Suppressor macrophage treated with lipopolysaccharide for 1 hour (primary cell): Measurements from ENCODE around the gene LIX1.

ENCODE experiments used
- DNase-seq, 3 donors: peaks; one replicate each; pipeline ENCODE4 v3.0.0-alpha.2; 2020 to 2022

Gene LIX1

DNA sequence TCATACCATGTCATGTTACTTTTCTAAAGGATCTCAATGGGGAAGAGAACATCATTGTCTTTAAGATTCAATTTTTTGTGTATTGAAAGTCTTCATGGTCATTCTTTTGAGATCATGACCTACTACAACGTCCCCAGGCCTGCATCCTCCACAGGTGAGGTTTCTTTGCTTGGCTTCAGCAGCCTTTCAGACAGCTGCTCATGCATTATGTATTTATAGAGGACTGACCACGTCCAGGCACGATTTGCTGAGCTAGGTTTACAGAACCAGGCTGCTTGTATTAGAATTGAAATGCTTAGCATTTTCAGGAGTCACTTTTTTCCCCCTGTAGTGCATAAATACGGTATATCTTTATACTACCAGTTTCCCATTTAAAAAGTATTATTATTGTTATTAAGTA lies 70.4 kb downstream of the LIX1 start:
- no peak for DNase-seq

DNA sequence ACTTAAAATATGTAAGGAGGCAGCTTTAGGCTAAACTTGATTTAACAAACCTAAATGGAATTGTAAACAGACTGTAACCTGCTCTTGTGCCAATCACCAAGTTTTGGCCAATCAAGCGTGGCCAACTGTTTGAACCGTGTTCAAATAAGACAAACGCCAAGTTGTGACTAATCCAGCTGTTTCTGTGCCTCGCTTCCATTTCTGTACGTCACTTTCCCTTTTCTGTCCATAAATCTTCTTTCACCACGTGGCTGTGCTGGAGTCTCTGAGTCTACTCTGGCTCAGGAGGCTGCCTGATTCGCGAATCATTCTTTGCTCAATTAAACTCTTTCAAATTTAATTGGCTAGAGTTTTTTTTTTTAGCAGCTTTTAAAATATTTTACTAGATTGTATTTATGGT lies 71.3 kb downstream of the LIX1 start:
- DNase-seq, result peak; percentile 26 to 46 (median 36)

DNA sequence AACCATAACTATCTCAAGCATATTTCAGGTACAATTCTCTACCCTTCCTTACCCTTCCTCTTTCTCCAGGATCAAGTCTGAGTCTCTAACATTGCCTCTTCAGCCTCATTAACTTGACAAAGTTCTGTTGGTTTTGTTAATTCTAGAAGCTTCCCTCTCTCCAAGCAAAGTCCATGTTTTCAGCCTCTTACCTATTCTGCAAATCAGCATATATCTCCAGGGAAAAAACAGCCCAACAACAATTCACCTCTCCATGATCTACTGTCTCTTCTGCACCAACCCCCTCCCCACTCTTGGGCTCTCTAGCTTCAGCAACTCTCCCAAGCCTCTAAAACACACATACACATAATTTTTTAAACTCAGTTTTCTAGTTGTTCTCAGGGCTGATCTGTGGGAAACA lies 72.2 kb downstream of the LIX1 start:
- DNase-seq, result no peak

DNA sequence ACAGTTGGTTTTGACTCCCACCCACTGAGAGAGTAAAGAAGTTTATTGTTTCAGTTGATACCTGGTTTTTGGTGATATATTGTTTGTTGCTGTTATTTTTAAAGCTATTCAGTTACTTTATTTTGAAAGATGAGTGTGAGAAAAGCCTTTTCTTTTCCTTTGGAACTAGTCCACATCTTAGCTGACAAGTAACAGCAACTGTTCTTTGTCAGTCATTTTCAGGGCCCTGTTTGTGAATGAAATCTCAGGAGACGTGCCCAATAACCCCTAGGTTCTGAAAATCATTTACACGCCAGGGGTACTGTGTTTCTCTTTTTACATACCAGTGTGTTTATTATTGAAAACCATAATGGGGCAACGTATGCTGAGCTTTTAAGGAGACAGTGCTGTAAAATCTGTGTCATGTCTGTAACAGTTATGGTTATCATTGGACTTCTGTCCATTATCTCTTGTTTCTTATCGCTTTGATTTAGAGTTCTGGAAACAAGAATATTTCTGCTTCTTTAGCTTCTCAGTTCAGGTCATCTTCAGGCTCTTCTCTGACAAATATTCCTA lies 75.0 kb downstream of the LIX1 start:
- DNase-seq, result no peak

DNA sequence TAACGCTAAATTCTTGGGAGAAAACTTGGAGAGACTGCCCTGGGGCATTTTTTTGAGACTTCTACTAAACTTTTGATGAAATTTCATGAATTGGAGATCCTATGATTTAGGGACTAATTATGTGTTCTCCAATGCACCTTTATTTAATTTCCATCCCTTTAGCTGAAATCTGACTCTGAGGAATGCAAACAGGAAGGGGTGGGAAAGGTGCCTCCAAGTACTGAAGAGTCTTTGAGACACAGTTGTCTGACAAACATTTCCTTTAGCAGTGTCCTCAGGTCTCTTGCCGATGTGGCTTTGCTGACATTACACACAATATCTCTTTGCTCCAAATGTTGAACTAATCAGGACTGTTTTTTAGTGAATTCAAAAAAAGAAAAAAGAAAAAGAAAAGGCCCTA lies 76.9 kb downstream of the LIX1 start:
- DNase-seq, result no peak

DNA sequence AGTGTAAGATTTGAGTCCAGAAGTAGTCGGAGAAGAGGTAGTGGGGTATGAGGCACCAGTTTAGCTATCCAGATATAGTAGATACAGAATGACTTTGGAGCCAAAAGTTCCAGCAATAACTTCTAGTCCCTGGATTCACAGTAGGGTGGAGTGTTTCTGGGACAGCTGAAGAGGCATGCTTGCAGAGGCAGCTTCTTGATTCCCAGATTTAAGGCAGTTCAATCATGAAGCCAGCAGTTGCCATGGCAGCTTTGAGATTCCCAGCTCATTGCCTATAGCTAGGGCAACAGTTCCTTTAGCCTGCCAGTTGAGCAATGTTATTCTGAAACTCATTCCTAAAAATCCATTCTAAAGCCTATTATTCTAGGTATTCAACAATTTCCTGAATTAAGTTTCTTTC lies 79.2 kb downstream of the LIX1 start:
- DNase-seq, result no peak

DNA sequence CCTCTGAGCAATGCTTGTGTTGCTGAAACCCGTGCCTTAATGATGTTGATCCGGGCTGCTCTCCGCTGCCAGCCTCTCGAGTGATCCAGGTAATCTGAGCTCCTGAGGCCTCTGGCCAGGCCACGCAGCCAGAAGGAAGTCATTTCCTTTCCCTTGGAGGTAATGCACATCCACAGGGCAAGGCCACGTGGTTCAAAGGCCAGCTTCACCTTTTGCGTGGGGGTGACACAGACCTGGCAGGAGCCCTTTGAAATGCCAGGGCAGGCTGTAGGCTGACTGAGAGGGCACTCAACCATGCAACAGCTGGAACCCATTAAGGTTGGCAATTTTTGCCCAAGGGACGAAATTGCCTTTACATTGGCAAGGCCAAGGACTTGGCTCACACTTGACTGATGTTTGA lies 80.4 kb downstream of the LIX1 start:
- DNase-seq, result no peak

DNA sequence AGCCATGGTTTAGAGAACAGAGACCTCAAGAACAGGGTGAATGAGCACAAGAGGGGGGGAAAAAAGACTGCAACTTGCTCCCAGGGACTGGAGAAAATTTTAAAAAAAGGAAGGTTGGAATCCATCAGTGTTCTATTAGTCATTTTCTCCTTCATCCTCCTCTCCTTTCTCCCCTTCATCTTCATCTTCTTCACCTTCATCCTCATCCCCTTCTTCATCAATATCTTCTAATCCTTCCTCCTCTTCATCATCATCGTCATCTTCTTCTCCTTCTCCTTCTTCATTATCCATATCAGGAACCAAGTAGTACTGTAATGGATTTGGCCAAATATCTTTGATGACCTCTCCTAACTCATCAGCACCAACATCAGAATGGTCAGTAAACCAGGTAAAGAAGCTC lies 86.1 kb downstream of the LIX1 start:
- DNase-seq, result no peak

DNA sequence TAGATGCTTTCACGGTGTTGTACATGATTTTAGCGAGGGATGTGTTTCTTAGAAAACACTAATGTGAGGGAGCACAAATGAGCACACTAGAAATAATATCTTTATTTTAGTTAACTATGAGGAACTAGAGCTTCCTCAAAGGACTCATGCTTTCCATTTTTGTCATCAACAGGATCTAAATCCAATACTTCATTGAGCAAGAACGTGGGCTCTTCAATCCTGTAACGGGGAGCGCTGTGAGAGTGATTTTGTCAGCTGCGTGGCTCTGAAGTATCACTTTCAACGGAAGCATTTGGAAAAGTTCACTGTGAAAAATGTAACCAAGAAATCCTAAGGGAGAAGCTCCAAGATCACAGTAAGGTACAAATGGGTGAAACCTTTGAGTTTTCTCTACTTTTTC lies 93.2 kb downstream of the LIX1 start:
- DNase-seq, result peak; percentile 77 to 86 (median 80)

DNA sequence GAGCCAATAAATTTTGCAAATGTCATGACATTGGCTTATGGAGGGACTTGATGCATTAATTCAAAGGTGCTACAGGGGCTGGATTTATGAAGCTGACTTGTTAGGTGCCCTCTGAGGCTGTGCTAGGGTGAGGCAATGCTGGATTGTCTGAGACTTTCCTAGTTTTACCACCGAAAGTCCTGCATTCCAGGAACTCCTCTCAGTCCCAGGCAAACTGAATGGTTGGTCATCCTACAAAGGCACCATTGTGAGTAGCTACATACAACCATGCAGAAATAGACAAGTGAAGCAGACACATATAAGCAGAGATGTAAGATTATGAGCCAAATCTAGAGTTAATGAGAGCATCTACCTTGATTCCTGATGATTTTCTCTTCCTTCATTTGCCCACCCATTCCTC lies 95.3 kb downstream of the LIX1 start:
- DNase-seq, result no peak

DNA sequence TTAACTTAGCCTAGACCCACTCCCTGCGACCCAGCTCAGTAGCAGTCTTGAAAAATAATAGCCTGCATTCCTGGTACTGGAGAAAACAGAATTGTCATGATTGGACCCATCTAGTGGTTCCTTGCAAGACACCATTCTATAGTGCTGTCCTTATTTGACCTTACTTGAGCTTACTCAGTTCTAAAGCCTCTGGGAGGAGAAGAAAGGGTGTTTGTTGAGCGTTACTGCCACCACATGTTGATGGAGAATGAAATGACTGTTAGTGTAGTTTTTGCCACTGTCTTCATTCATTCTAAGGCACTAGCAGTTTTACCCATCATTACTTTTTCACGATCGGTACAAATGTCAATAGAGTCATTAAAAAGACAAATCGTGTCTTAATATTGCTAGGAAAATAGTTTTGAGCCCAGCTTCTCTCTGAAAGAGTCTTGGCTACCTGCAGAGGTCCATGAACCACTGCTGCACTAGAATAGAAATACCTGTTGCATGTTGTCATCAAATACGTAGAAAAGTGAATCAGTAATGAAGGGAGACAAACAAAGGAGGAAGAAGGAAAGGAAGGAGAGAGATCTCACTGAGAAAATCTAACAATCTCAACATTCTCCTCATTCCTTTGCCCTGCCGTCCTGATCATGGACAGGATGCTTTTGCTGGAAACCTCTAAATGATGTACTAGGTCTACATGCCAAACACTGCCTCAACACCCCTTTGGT lies 96.0 kb downstream of the LIX1 start:
- DNase-seq, result no peak

DNA sequence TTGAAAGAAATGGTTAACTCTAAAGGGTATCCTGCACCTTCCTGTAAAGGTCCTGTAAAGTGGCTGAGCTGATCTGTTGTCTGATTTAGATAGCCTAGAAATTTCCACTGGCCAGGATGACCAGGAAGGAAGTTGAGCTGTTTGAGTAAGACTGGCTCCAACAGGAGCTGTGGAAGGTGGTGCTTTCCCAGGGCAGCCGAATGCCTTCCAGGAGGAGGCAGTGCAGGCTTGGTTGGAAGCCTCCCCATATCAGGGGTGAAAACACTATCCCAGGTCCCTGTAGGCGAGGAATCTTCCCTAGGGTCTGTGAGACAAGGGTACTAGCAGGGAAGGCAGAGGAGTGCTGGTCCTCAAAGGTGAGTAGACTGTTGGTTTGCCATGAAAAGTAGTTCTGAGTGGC lies 98.4 kb downstream of the LIX1 start:
- peak; percentile 31 to 48 (median 46) for DNase-seq

DNA sequence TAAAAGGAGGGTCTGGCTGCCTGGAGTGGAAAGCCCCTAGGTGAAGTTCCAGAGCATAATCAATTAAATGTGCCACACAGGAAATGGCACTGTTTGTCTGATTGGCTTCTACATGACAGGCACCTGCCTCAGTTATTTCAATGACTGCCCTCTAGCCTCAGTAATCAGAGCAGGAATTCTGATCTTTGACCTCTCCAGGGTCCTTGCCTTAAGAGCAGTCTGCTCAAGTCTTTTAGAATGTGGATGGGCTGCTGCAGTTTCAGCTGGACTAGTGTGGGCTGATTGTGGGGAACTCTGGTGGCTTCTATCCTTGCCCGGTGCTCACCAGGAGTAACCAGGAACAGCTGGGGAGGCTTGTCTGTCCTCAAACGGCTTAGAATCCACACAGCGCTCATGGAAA lies 98.9 kb downstream of the LIX1 start:
- no peak for DNase-seq

DNA sequence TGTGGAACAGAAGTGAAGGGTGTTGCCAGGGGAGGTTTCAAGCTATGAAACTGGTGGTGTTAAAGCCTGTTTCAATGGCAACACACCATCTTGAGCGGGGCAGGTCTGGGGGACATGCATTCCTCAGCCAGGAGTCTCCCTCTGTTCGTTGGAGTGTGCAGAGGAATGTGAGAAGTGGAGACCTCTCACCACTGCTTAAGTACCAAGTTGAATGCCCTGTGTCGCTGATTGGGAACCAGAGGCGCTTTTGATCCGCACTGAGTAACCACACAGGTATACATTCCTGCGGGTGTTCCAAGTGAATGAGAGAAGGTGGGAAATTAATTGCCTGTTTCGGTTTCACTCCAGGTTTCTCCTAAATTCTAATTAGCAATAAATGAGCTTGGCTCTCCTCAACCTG lies 99.4 kb downstream of the LIX1 start:
- DNase-seq, result no peak
